Cardiac septum (tissue), 1 donor: ENCODE data around the gene STOML3. TPM values are rescaled to one million over a fixed set of nuclear protein-coding genes. Genes with fewer than 3 reads are reported as not detected.

ENCODE experiments used
- DNase-seq: peaks from one replicate; pipeline ENCODE4 v3.0.0-alpha.2; 2020; ENCODE audit warnings: low spot score
- intact Hi-C: fragments of 100-400 bp; cut with DNase I; formaldehyde crosslinking; loops from one replicate; pipeline ENCODE4 v1.14.0; 2022
- long read RNA-seq: library from polyadenylated mRNA; unstranded; transcript quantifications from one replicate; pipeline ENCODE4 v2.0.0, GENCODE V29; 2021
- total RNA-seq: library from RNA; stranded (reverse); fragmentation: NEBNext Ultra II Directional; extraction: Animal tissue kit (Norgen Biotek cat#: 25700); gene quantifications from one replicate; pipeline ENCODE4 v1.2.1, GENCODE V29; 2021
- donor health status: DM: no; HTN: no; CAD: no.

STOML3 gene, protein sequence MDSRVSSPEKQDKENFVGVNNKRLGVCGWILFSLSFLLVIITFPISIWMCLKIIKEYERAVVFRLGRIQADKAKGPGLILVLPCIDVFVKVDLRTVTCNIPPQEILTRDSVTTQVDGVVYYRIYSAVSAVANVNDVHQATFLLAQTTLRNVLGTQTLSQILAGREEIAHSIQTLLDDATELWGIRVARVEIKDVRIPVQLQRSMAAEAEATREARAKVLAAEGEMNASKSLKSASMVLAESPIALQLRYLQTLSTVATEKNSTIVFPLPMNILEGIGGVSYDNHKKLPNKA
- total RNA-seq: not detected
- long read RNA-seq: 0 reads

DNA sequence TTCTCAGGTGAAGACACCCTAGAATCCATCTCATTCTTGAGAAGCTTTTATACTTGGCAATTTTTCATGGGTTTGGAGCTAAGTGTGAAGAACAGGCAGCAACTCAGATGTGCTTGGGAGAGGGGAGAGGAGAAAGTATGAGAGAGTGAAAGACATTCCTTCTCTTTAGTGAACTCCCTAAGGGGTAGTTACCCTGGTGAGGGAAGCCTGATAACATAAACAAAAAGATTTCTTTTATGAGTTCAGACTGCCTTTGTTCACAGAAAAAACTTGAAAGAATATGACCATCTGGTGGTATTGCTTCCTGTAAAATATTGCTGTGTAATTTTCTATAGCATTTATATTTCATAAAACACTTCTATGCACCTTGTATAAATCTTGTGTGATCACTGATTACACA, at the start of gene STOML3:
Gene STOML3, minus strand, starts transcription at position 139 of the 400 bp plus-strand sequence. Its CDS starts 110 bp downstream, at position 29.
- intact Hi-C loops: no loop called here
- DNase-seq: no peak

- intact Hi-C loops: no loop called here
- no peak for DNase-seq
These were observed 49.6 kb upstream of the STOML3 start for GRCh38 chr13:39040206-39040605.

DNA sequence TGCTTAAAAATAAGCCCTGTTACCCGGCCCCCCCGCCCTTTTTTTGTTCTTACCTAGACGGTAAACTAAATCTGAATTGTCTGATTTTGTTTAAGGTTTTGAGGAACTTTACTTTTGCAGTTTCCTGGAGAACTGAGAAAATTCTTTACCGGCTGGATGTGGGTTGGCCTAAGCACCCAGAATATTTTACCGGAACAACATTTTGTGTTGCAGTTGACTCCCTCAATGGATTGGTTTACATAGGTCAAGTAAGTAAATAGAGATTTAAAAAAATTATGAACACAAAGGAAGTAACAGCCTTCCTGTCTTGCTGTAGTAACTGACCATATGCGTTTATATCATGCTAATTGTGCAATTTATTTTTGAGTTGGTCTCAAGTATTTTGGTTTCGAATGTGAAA, 48.4 kb upstream of the STOML3 start:
- DNase-seq: no peak
- intact Hi-C loops: loop anchor here (5.0 kb wide), 1 partner anchor 473 kb away; no protein-coding TSS in a partner anchor

DNA sequence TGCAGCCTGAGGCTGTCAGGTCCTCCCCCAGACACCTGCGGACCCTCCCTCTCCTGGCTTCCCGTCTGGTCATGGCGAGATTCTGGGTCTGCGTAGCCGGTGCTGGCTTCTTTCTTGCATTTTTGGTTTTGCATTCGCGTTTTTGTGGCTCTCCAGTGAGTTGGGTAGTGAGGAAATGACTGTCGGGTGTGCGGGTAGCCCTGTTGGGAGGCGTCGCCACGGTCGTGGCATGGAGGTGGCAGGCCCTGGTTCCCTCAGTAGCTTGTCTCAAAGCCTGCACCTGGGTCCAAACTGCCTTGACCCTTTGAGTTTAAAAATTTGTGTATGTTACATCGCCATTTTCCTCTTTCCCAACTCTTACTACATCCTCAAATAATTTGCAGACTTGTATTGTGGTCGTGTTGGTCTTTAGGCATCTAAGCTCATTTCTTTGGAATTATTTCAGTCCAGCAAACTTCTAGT, 48.0 kb upstream of the STOML3 start:
- intact Hi-C loops: loop anchor here (5.0 kb wide), 1 partner anchor 474 kb away; no protein-coding TSS in a partner anchor
- no peak for DNase-seq

- DNase-seq: peak; percentile 89
- intact Hi-C loops: loop anchor here (5.0 kb wide), 1 partner anchor 474 kb away; no protein-coding TSS in a partner anchor
These were observed 47.4 kb upstream of the STOML3 start, which contains the start of the genes NHLRC3 and PROSER1 for GRCh38 chr13:39037880-39038568. Gene NHLRC3 (plus strand): TSS chr13:39038456. CDS start chr13:39038640, 184 bp downstream. Gene PROSER1 (minus strand): TSS chr13:39038089. CDS start chr13:39037242, 847 bp downstream.

DNA sequence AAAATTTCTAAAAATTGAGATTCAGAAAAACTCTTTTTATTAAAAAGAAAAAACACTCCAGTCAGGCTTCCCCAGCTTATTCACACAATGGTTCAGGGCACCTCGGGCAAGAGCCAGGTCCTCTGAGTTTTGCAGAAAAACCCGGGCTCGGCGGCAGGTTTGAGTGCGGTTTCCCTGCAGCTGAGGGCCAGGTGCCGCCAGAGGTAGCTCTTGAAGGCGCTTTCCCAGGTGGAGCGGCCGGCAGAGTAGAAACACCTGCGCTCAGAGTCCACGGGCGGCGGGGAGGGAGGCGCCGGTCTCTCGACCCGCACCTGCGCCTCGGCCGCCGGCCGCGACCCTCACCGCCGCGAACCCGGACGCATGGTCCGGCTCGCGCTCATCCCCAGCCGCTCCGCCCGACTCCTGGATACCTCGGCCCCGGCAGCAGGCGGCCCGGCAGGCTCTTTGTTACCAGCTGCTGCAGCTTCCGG, 46.8 kb upstream of the STOML3 start:
- intact Hi-C loops: loop anchor here (5.0 kb wide), 1 partner anchor 475 kb away; no protein-coding TSS in a partner anchor
- DNase-seq: no peak

- intact Hi-C loops: loop anchor here (5.0 kb wide), 1 partner anchor 476 kb away; no protein-coding TSS in a partner anchor
- DNase-seq: no peak
These were observed 45.6 kb upstream of the STOML3 start for GRCh38 chr13:39036212-39036611.

GRCh38 chr13:39035799-39036198, 45.2 kb upstream of the STOML3 start:
- intact Hi-C loops: loop anchor here (5.0 kb wide), 1 partner anchor 477 kb away; no protein-coding TSS in a partner anchor
- no peak for DNase-seq

GRCh38 chr13:39035204-39035603, 44.6 kb upstream of the STOML3 start:
- intact Hi-C loops: loop anchor here (5.0 kb wide), 1 partner anchor 477 kb away; no protein-coding TSS in a partner anchor
- DNase-seq: no peak

DNA sequence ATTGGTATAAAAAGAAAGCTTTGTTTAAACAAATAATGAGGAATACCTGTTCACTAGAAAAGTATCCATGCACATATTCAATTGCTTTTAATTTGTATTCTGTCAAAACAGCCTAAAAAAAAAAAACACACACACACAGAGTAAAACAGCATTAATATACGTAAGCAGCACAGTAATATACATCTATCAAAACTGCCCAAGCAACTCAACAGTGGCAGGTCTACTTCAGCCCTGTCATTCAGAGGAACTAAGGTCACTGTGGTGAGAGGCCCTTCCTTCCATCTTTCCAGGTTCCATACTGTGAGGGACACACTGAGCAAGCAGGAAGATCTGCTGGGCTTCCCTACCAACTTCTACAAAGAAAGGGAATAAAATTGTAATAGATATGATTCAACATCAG, 43.5 kb upstream of the STOML3 start:
- DNase-seq: no peak
- intact Hi-C loops: no loop called here

- intact Hi-C loops: no loop called here
- DNase-seq: no peak
These were observed 41.5 kb upstream of the STOML3 start for GRCh38 chr13:39032150-39032549.

- intact Hi-C loops: no loop called here
- no peak for DNase-seq
These were observed 34.8 kb upstream of the STOML3 start for GRCh38 chr13:39025433-39025839.

GRCh38 chr13:39023761-39024160, 33.1 kb upstream of the STOML3 start:
- intact Hi-C loops: no loop called here

DNA sequence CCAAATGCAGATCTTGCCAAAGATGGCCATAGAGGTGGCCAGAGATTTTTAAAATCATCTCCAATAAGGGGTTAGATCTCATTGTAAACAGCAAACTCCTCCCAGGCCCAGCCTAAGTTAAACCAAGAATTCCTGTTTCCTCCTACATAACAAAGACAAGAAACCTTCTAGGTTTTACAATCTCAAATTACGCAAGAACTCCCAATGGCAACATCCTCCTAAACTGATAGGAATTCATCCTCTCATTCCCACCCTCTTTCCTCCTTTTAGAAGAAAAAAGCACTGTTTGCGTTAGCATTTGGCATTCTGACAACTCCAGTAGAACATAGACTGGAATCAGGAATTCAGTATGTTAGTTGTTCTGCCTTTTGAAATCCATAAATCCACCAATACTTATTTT, 32.7 kb upstream of the STOML3 start:
- intact Hi-C loops: no loop called here
- DNase-seq: no peak

More at GRCh38 chr13:39023761-39024160, 33.1 kb upstream of the STOML3 start:
- DNase-seq: no peak

DNA sequence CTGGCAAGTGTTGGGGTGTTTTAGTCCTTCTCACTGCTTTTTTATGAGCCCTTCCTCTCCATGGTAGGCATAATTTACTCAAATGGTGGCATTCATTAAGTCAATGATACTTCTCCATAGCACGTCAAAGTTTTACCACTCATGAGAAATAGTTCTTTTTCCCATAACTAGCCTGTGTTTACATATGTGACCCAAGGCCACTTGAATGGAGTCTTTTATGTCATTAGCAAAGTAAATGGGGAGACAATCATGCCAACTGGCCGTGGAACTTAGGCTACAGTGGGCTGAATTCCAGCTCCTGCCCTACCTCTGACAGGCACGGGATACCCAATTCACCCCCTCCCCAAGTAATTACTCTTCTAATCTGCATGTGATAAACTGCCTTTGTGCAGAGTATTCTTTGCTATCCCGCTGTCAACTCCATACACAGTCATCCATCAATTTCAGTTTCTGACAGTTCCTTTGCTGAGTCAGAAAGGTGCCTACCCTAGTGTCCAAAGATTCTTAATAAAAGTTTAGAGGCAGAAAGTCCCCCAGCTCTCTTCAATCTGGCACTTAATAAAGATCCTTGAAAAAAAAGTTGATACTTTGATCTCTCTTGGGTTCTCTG, 30.3 kb upstream of the STOML3 start:
- DNase-seq: no peak
- intact Hi-C loops: no loop called here

DNA sequence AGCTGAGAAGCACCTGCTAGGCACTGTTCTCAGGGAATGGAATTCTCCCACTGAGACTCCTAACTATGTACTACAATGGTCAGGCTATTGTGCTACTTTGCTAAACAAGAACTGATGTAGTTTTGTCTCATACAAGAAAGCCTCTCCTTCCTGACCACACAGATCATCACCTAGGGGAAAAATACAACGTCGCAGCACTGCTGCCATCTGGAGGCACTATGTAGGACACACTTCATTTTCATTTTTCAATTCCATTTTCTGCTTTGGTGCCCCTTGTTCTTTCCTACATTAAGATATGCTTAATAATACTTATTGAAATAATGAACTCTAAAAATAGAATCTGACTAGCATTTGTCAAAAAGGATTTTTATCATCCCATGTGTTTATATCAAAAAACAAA, 26.2 kb upstream of the STOML3 start:
- intact Hi-C loops: no loop called here
- no peak for DNase-seq

DNA sequence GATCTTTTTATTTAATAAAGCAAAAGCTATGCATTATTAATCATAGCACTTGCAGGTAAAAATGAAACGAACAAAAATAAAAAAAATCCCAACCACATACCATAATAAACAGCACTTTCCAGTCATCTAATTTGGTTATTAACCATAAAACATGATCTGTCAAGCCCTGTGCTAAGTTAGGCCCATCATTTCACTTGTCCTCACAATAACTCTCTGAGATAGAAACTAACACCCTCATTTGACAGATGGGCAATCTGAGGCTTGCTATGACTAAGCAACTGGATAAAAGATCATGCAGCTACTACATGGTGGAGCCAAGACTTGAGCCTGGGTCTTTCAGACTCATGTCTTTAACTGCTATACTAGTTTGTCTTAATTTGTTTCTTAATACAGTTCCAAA, 25.5 kb upstream of the STOML3 start:
- intact Hi-C loops: no loop called here
- no peak for DNase-seq

DNA sequence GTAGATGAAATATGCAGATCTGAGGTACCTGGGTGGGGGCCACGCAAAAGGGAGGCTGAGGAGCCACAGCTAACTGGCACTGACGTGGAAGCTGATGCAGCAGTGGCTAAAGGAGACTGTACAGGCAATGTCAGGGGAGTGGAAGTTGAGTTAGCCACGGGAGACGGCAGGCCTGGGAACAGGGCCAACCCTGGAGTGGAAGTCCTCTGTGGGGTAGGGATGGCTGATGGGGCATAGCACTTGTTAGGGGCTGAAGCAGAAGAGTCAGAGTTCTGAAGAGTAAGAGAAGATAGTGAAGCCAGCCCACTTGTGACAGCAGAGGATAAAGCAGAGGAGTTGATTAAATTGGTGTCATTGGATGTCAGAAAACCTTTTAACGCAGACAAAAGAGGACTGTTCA, 22.8 kb upstream of the STOML3 start:
- DNase-seq: no peak
- intact Hi-C loops: no loop called here

DNA sequence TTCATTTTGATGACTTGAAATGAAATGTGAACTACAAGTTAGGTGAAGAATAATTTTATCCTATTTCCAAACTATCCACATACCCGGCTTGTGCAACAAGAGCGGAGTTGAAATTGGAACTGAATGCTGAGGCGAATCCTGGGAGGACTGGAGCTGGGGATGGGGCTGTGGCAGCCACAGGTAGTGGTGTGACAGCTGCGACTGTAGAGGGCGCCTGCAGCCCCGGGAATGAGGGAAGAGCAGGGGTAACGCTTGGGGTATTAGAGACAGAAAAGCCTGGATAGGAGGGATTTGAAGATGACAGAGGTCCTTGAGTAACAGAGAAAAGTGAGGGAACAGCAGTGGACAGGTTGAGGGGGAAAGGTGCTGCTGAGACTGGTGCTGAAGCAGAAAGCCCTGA, 22.0 kb upstream of the STOML3 start:
- intact Hi-C loops: no loop called here

More for the DNA sequence above, 22.0 kb upstream of the STOML3 start:
- no peak for DNase-seq
